ENCODE data around the gene WDR77.

DNA sequence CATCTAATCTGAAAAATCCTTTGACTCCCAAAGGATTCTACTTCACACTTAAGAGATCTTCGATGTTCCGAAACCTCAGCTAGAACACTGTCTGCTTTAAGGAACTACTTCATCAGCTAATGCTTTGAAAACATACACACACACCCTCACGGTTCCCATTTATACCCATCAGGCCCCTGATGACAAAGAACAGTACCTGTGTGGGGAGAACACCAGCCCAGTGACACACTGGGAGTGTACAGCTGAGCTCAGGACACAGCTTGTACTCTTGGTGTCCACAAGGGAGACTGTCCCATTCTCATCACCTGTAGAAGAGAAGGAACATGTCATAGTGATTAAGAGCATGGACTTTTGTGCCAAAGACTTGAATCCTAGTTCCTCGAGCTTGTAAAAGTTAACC lies 6.6 kb downstream of the WDR77 start:
- no peak for TF ChIP-seq POLR2A (IDR thresholded peaks at IDR 0.05; ENCODE audit: extremely low read depth, insufficient read length)
- TF ChIP-seq, protein P1, sequence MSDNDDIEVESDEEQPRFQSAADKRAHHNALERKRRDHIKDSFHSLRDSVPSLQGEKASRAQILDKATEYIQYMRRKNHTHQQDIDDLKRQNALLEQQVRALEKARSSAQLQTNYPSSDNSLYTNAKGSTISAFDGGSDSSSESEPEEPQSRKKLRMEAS (IDR thresholded peaks at IDR 0.05; ENCODE audit: low read depth, low read length) = no peak
- TF ChIP-seq, protein P2, sequence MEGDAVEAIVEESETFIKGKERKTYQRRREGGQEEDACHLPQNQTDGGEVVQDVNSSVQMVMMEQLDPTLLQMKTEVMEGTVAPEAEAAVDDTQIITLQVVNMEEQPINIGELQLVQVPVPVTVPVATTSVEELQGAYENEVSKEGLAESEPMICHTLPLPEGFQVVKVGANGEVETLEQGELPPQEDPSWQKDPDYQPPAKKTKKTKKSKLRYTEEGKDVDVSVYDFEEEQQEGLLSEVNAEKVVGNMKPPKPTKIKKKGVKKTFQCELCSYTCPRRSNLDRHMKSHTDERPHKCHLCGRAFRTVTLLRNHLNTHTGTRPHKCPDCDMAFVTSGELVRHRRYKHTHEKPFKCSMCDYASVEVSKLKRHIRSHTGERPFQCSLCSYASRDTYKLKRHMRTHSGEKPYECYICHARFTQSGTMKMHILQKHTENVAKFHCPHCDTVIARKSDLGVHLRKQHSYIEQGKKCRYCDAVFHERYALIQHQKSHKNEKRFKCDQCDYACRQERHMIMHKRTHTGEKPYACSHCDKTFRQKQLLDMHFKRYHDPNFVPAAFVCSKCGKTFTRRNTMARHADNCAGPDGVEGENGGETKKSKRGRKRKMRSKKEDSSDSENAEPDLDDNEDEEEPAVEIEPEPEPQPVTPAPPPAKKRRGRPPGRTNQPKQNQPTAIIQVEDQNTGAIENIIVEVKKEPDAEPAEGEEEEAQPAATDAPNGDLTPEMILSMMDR (IDR thresholded peaks at IDR 0.05; ENCODE audit: low read depth, low read length) = no peak
- TF ChIP-seq MYC (IDR thresholded peaks at IDR 0.05; ENCODE audit: low read depth, low read length) = no peak
